Astrocyte (in vitro differentiated cells and primary cell): ENCODE data around the gene G2E3. TPM values are rescaled to one million over a fixed set of nuclear protein-coding genes. Genes with fewer than 3 reads are reported as not detected.

Source experiments
- DNase-seq: peaks from one replicate; pipeline ENCODE4 v3.0.0-alpha.2; 2010; ENCODE audit warnings: low read depth
- FAIRE-seq: peaks from 2 replicates; lab custom pipeline; 2011; peaks lifted over from hg19 to GRCh38; lab: Jason Lieb, UNC
- H2AFZ ChIP-seq: 2 replicates; pipeline ENCODE4 v1.6.0; 2012; ENCODE audit warnings: low read depth, low read length, inconsistent platforms
- H3K27ac ChIP-seq: 2 replicates; pipeline ENCODE4 v1.5.1; 2011; ENCODE audit warnings: low read depth, low read length, inconsistent platforms
- H3K27me3 ChIP-seq: 2 replicates; pipeline ENCODE4 v1.6.0; 2011; ENCODE audit warnings: low read length, inconsistent platforms; ENCODE audit not compliant: insufficient read depth
- H3K36me3 ChIP-seq: 2 replicates; pipeline ENCODE4 v1.5.1; 2011; ENCODE audit warnings: low read length, inconsistent platforms; ENCODE audit not compliant: insufficient read depth
- H3K4me1 ChIP-seq: 2 replicates; pipeline ENCODE4 v1.5.1; 2011; ENCODE audit warnings: low read length, inconsistent platforms; ENCODE audit not compliant: insufficient read depth
- H3K4me2 ChIP-seq: 2 replicates; pipeline ENCODE4 v1.6.0; 2012; ENCODE audit warnings: low read length, inconsistent platforms
- H3K4me3 ChIP-seq: 2 replicates; pipeline ENCODE4 v1.5.1; 2011; ENCODE audit warnings: low read depth, mild to moderate bottlenecking, low read length, inconsistent platforms; ENCODE audit not compliant: insufficient read depth
- H3K79me2 ChIP-seq: 2 replicates; pipeline ENCODE4 v1.6.0; 2012; ENCODE audit warnings: mild to moderate bottlenecking, low read length, inconsistent platforms; ENCODE audit not compliant: insufficient read depth
- H3K9ac ChIP-seq: 2 replicates; pipeline ENCODE4 v1.6.0; 2012; ENCODE audit warnings: mild to moderate bottlenecking, low read length, inconsistent platforms
- H3K9me3 ChIP-seq: 2 replicates; pipeline ENCODE4 v1.5.1; 2012; ENCODE audit warnings: low read depth, mild to moderate bottlenecking, low read length, inconsistent platforms; ENCODE audit not compliant: insufficient read depth
- H4K20me1 ChIP-seq: 2 replicates; pipeline ENCODE4 v1.6.0; 2012; ENCODE audit warnings: low read length, inconsistent platforms; ENCODE audit not compliant: insufficient read depth
- H3K27ac Mint-ChIP-seq: one replicate; pipeline ENCODE4 v1.8.0; 2021; ENCODE audit warnings: mild to moderate bottlenecking, mixed read lengths; ENCODE audit not compliant: unreplicated experiment
- H3K27me3 Mint-ChIP-seq: one replicate; pipeline ENCODE4 v1.8.0; 2021; ENCODE audit warnings: low read depth, mixed read lengths; ENCODE audit not compliant: unreplicated experiment
- H3K36me3 Mint-ChIP-seq: one replicate; pipeline ENCODE4 v1.8.0; 2021; ENCODE audit warnings: low read depth, mixed read lengths; ENCODE audit not compliant: unreplicated experiment
- H3K4me1 Mint-ChIP-seq: one replicate; pipeline ENCODE4 v1.8.0; 2021; ENCODE audit warnings: low read depth, mixed read lengths; ENCODE audit not compliant: unreplicated experiment
- H3K4me3 Mint-ChIP-seq: one replicate; pipeline ENCODE4 v1.8.0; 2021; ENCODE audit warnings: mild to moderate bottlenecking, moderate library complexity, mixed read lengths; ENCODE audit not compliant: unreplicated experiment
- H3K9me3 Mint-ChIP-seq: one replicate; pipeline ENCODE4 v1.8.0; 2021; ENCODE audit warnings: mild to moderate bottlenecking, mixed read lengths; ENCODE audit not compliant: unreplicated experiment
- CTCF ChIP-seq: IDR thresholded peaks from 2 replicates; pipeline ENCODE4 v1.5.1; 2011; ENCODE audit warnings: low read depth, mild to moderate bottlenecking, inconsistent platforms, low read length, moderate library complexity; ENCODE audit not compliant: insufficient read depth
- EZH2 ChIP-seq: IDR thresholded peaks from 2 replicates; pipeline ENCODE4 v1.6.1; 2012; ENCODE audit warnings: mild to moderate bottlenecking, low read length, inconsistent platforms; ENCODE audit not compliant: insufficient read depth
- total RNA-seq: library from RNA; stranded (reverse); gene quantifications from 2 replicates; pipeline ENCODE4 v1.2.1, GENCODE V29; 2021

The G2E3 gene
- total RNA-seq, 1 donor from 2014 or later = 22.4 TPM

- H3K36me3 ChIP-seq = peaks cover 15% of the 10 kb centered on the region
- Mint-ChIP-seq H3K27ac (no peak overlapping the region), H3K36me3 (peaks cover 2% of the 10 kb centered on the region), H3K27me3 (no peaks in the 10 kb centered on the region), H3K4me1 (peaks cover 5% of the 10 kb centered on the region), H3K9me3 (no peaks in the 10 kb centered on the region), H3K4me3 (no peak overlapping the region)
- H3K4me3 ChIP-seq = no peak overlapping the region
- DNase-seq (no peak), FAIRE-seq (no peak)
- no peaks in the 10 kb centered on the region for H4K20me1 ChIP-seq
- H3K4me2 ChIP-seq = no peak overlapping the region
- no peak for TF ChIP-seq CTCF
- H2AFZ ChIP-seq = no peak overlapping the region
- no peaks in the 10 kb centered on the region for H3K79me2 ChIP-seq
- no peak overlapping the region for H3K27ac ChIP-seq
- H3K9me3 ChIP-seq = no peaks in the 10 kb centered on the region
- H3K9ac ChIP-seq = no peak overlapping the region
- no peaks in the 10 kb centered on the region for H3K27me3 ChIP-seq
- H3K4me1 ChIP-seq = peaks cover 7% of the 10 kb centered on the region
These were observed 55.2 kb downstream of the G2E3 start for GRCh38 chr14:30614155-30614554.

- peaks cover 14% of the 10 kb centered on the region for H3K4me1 Mint-ChIP-seq
- H3K4me1 ChIP-seq = peaks cover 13% of the 10 kb centered on the region
- peaks cover 15% of the 10 kb centered on the region for H4K20me1 ChIP-seq
- H3K4me2 ChIP-seq = peak overlapping the region; percentile 30
- H3K9me3 ChIP-seq = no peaks in the 10 kb centered on the region
- no peak overlapping the region for H3K27ac ChIP-seq
- H3K4me3 ChIP-seq = no peak overlapping the region
- peaks cover 5% of the 10 kb centered on the region for H3K36me3 ChIP-seq
- no peaks in the 10 kb centered on the region for H3K27me3 Mint-ChIP-seq
- FAIRE-seq = no peak
- H3K27me3 ChIP-seq = no peaks in the 10 kb centered on the region
- H3K9ac ChIP-seq = no peak overlapping the region
- peak; percentile 61 for DNase-seq
- peaks cover 4% of the 10 kb centered on the region for H3K36me3 Mint-ChIP-seq
- peak overlapping the region; percentile 58 for H3K4me3 Mint-ChIP-seq
- peaks cover 30% of the 10 kb centered on the region for H3K79me2 ChIP-seq
- TF ChIP-seq CTCF (no peak), EZH2 (no peak)
- no peaks in the 10 kb centered on the region for H3K9me3 Mint-ChIP-seq
- H2AFZ ChIP-seq = no peak overlapping the region
- no peak overlapping the region for H3K27ac Mint-ChIP-seq
These were observed 61.2 kb downstream of the G2E3 start for GRCh38 chr14:30620178-30620577.

- no peaks in the 10 kb centered on the region for H3K27me3 Mint-ChIP-seq
- H3K9me3 ChIP-seq = no peaks in the 10 kb centered on the region
- peaks cover 5% of the 10 kb centered on the region for H3K36me3 ChIP-seq
- TF ChIP-seq CTCF = no peak
- TF ChIP-seq EZH2 = no peak
- peaks cover 4% of the 10 kb centered on the region for H3K36me3 Mint-ChIP-seq
- H2AFZ ChIP-seq = peak overlapping the region; percentile 91
- peak overlapping the region; percentile 98 for H3K4me3 Mint-ChIP-seq
- peaks cover 25% of the 10 kb centered on the region for H4K20me1 ChIP-seq
- no peaks in the 10 kb centered on the region for H3K9me3 Mint-ChIP-seq
- DNase-seq (no peak), FAIRE-seq (no peak)
- peak overlapping the region; percentile 100 for H3K4me3 ChIP-seq
- peaks cover 14% of the 10 kb centered on the region for H3K4me1 Mint-ChIP-seq
- peak overlapping the region; percentile 97 for H3K27ac ChIP-seq
- peaks cover 13% of the 10 kb centered on the region for H3K4me1 ChIP-seq
- H3K27ac Mint-ChIP-seq = peak overlapping the region; percentile 99
- peaks cover 43% of the 10 kb centered on the region for H3K79me2 ChIP-seq
- H3K27me3 ChIP-seq = no peaks in the 10 kb centered on the region
- H3K4me2 ChIP-seq = peak overlapping the region; percentile 88
- peak overlapping the region; percentile 99 for H3K9ac ChIP-seq
These were observed 62.5 kb downstream of the G2E3 start for GRCh38 chr14:30621354-30621939.
